OCI-LY1 (cell line): Measurements from ENCODE around the gene C2.

ENCODE experiments used
- H2AFZ ChIP-seq: fragments of 200-600 bp; sonication (generic), shearing (Covaris generic); 2 replicates; pipeline ENCODE4 v1.6.0; 2014; ENCODE audit warnings: antibody characterized with exemption, mild to moderate bottlenecking, low read length
- H3F3A ChIP-seq: fragments of 200-600 bp; sonication (generic), shearing (Covaris generic); 2 replicates; pipeline ENCODE4 v1.6.0; 2014; ENCODE audit warnings: mild to moderate bottlenecking, antibody characterized with exemption, low read length, moderate library complexity; ENCODE audit not compliant: insufficient read depth
- H3K27ac ChIP-seq: fragments of 200-600 bp; sonication (generic); 2 replicates; pipeline ENCODE4 v1.5.1; 2014; ENCODE audit warnings: low read length, mixed run types, mild to moderate bottlenecking, low read depth; ENCODE audit not compliant: poor library complexity, severe bottlenecking
- H3K27me3 ChIP-seq: fragments of 200-600 bp; sonication (generic); 2 replicates; pipeline ENCODE4 v1.6.0; 2014; ENCODE audit warnings: antibody characterized with exemption, mild to moderate bottlenecking, low read length, moderate library complexity; ENCODE audit not compliant: insufficient read depth
- H3K36me3 ChIP-seq: fragments of 200-600 bp; sonication (generic); 2 replicates; pipeline ENCODE4 v1.6.1; 2014; ENCODE audit warnings: mild to moderate bottlenecking, antibody characterized with exemption, low read length, moderate library complexity, mixed read lengths; ENCODE audit not compliant: insufficient read depth
- H3K4me1 ChIP-seq: fragments of 200-600 bp; sonication (generic); 2 replicates; pipeline ENCODE4 v1.5.1; 2014; ENCODE audit warnings: mild to moderate bottlenecking, low read length, moderate library complexity; ENCODE audit not compliant: insufficient read depth, severe bottlenecking
- H3K4me2 ChIP-seq: fragments of 200-600 bp; sonication (generic), shearing (Covaris generic); 2 replicates; pipeline ENCODE4 v1.6.1; 2014; ENCODE audit warnings: low read length
- H3K4me3 ChIP-seq: fragments of 200-600 bp; sonication (generic); 2 replicates; pipeline ENCODE4 v1.5.1; 2014; ENCODE audit warnings: low read length, low read depth, mild to moderate bottlenecking, mixed read lengths; ENCODE audit not compliant: poor library complexity, severe bottlenecking
- H3K79me2 ChIP-seq: fragments of 200-600 bp; shearing (Covaris generic); 2 replicates; pipeline ENCODE4 v1.6.1; 2016; ENCODE audit warnings: mixed run types, low read length, mixed read lengths; ENCODE audit not compliant: insufficient read depth
- H3K9ac ChIP-seq: fragments of 200-600 bp; sonication (generic), shearing (Covaris generic); 2 replicates; pipeline ENCODE4 v1.6.1; 2014; ENCODE audit warnings: mild to moderate bottlenecking, low read length, mixed read lengths
- H3K9me2 ChIP-seq: fragments of 200-600 bp; sonication (generic), shearing (Covaris generic); 2 replicates; pipeline ENCODE4 v1.6.1; 2014; ENCODE audit warnings: low read depth, mild to moderate bottlenecking, low read length, mixed read lengths
- H3K9me3 ChIP-seq: fragments of 200-600 bp; shearing (Covaris generic); 2 replicates; pipeline ENCODE4 v1.6.1; 2014; ENCODE audit warnings: low read length, mixed read lengths
- H4K20me1 ChIP-seq: fragments of 200-600 bp; sonication (generic), shearing (Covaris generic); 2 replicates; pipeline ENCODE4 v1.6.0; 2016; ENCODE audit warnings: mild to moderate bottlenecking, low read length; ENCODE audit not compliant: insufficient read depth
- EZH2 ChIP-seq: fragments of 200-600 bp; sonication (generic), shearing (Covaris generic); IDR thresholded peaks from 2 replicates; pipeline ENCODE4 v1.8.0; 2017; ENCODE audit warnings: borderline replicate concordance, mixed run types, mild to moderate bottlenecking, antibody characterized with exemption, low read length, moderate library complexity, mixed read lengths
- TF ChIP-seq, protein P1 (sequence below): fragments of 200-600 bp; sonication (generic), shearing (Covaris generic); IDR thresholded peaks from 2 replicates; pipeline ENCODE4 v1.5.1; 2017; ENCODE audit warnings: mild to moderate bottlenecking, antibody characterized with exemption, low read length, moderate library complexity, mixed read lengths

The C2 gene

DNA sequence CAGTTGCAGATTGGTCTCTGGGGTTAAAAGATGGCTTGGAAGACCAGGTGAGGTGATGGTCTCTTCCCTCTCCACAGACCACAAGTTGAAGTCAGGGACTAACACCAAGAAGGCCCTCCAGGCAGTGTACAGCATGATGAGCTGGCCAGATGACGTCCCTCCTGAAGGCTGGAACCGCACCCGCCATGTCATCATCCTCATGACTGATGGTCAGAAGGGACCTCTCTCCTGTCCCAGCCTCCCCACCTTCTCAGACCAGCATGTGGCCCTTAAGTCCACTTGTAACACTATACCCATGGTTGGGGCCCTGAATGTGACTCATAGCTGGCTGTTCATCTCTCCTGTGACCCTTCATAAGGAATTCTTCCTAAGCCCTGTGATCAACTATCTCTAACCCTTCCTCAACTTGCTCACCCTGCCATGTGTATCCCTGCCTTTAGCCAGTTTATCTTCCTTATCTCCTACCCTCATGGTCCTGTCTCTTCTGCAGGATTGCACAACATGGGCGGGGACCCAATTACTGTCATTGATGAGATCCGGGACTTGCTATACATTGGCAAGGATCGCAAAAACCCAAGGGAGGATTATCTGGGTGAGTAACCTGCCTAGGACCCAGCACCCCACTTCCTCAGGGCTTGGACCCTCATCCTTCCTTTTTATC is 21.4 kb downstream of the C2 start:
- Histone ChIP-seq H3K4me2 (no peak overlapping the region), H3K27ac (no peak overlapping the region), H3K9ac (no peak overlapping the region)

DNA sequence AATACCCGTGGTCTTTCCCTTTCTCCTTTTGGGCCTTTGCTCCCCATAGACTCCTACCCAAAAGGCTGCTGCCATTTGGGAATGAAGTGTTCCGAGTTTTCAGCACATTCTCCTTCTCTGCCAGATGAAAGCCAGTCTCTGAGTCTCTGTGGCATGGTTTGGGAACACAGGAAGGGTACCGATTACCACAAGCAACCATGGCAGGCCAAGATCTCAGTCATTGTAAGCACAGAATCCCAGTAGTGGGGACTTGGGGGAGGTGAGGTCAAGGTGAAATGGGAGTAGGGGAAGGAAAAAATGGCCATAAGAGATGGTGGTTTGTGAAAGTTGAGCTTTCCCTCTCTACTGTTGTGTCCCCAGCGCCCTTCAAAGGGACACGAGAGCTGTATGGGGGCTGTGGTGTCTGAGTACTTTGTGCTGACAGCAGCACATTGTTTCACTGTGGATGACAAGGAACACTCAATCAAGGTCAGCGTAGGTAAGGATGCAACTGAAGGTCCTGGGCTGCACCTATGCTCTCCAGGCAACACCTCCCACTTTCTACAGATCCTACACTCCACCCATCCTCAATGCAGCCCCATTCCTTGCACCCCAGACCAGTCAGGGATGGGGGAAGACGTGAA is 22.5 kb downstream of the C2 start:
- Histone ChIP-seq H2AFZ (no peak overlapping the region), H3K9ac (no peak overlapping the region), H3K4me1 (no peaks in the 10 kb centered on the region), H3K27ac (no peak overlapping the region), H3K27me3 (0 out of 2 replicates have a peak, but pooled peaks cover 5% of the 10 kb centered on the region), H3K9me3 (no peaks in the 10 kb centered on the region), H4K20me1 (no peaks in the 10 kb centered on the region), H3K4me2 (no peak overlapping the region), H3F3A (no peaks in the 10 kb centered on the region), H3K36me3 (peaks cover 36% of the 10 kb centered on the region), H3K79me2 (no peaks in the 10 kb centered on the region), H3K4me3 (no peak overlapping the region), H3K9me2 (no peaks in the 10 kb centered on the region)
- TF ChIP-seq EZH2 = no peak
- TF ChIP-seq, protein P1, sequence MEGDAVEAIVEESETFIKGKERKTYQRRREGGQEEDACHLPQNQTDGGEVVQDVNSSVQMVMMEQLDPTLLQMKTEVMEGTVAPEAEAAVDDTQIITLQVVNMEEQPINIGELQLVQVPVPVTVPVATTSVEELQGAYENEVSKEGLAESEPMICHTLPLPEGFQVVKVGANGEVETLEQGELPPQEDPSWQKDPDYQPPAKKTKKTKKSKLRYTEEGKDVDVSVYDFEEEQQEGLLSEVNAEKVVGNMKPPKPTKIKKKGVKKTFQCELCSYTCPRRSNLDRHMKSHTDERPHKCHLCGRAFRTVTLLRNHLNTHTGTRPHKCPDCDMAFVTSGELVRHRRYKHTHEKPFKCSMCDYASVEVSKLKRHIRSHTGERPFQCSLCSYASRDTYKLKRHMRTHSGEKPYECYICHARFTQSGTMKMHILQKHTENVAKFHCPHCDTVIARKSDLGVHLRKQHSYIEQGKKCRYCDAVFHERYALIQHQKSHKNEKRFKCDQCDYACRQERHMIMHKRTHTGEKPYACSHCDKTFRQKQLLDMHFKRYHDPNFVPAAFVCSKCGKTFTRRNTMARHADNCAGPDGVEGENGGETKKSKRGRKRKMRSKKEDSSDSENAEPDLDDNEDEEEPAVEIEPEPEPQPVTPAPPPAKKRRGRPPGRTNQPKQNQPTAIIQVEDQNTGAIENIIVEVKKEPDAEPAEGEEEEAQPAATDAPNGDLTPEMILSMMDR = no peak

More for the DNA sequence above, 21.4 kb downstream of the C2 start:
- H3K4me3 ChIP-seq = no peak overlapping the region
- H3K79me2 ChIP-seq = no peaks in the 10 kb centered on the region
- H3K4me1 ChIP-seq = no peaks in the 10 kb centered on the region
- TF ChIP-seq, protein P1 = no peak
- no peak for TF ChIP-seq EZH2
- no peak overlapping the region for H2AFZ ChIP-seq
- H3K9me3 ChIP-seq = no peaks in the 10 kb centered on the region
- no peaks in the 10 kb centered on the region for H3F3A ChIP-seq
- no peaks in the 10 kb centered on the region for H4K20me1 ChIP-seq
- H3K9me2 ChIP-seq = no peaks in the 10 kb centered on the region
- peaks cover 5% of the 10 kb centered on the region; the same call in 1 of the 2 replicates for H3K27me3 ChIP-seq
- peaks cover 29% of the 10 kb centered on the region for H3K36me3 ChIP-seq

DNA sequence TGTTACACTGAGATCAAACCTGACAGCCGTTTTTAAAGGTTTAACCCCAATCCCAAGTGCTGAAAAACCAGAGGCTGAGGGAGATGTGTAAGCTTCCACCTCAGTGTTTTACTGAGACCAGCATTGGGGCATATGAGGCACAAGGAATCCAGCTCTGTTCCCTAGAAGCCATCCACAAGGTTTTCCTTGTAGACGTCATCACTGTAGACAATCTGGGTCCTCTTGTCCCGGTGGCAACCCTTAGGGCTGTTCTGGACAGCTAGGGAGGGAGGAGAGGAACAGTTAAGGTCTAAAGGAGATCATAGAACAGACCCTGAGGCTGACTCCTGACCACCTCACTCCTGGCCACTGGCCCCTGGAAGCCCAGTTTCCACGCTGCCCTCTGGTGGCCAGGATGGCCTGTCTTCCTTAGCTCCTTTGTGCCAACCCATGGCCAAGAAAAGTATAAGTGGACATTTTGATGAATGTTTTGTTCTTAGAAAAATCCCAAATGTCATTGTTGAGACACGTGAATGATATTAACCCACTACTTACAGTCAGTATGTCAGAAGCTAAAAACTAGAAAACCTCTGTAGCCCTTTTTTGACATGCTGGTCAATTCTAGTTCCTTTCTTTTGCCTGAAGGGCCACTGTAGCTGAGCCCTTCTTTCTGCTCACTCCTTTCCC is 24.8 kb downstream of the C2 start:
- H3F3A ChIP-seq = no peaks in the 10 kb centered on the region
- no peak overlapping the region for H3K27ac ChIP-seq
- H3K36me3 ChIP-seq = peaks cover 48% of the 10 kb centered on the region
- H3K9ac ChIP-seq = no peak overlapping the region
- no peaks in the 10 kb centered on the region for H3K27me3 ChIP-seq
- no peak overlapping the region for H2AFZ ChIP-seq
- H3K79me2 ChIP-seq = no peaks in the 10 kb centered on the region
- H3K9me2 ChIP-seq = no peaks in the 10 kb centered on the region
- H4K20me1 ChIP-seq = no peaks in the 10 kb centered on the region
- H3K9me3 ChIP-seq = no peaks in the 10 kb centered on the region
- no peak overlapping the region for H3K4me2 ChIP-seq
- H3K4me3 ChIP-seq = no peak overlapping the region
- peaks cover 1% of the 10 kb centered on the region for H3K4me1 ChIP-seq
- TF ChIP-seq, protein P1 = peak; percentile 42
- TF ChIP-seq EZH2 = no peak
